Lower leg skin (tissue), 4 donors: ENCODE data around the gene COL19A1. TPM values are rescaled to one million over a fixed set of nuclear protein-coding genes. Genes with fewer than 3 reads are reported as not detected.

Experiments
- DNase-seq, 2 donors: peaks; one replicate each; pipeline ENCODE4 v3.0.0-alpha.2; 2019; ENCODE audit warnings: low spot score in 2 of 2
- H3K4me3 ChIP-seq: fragments of 200-600 bp; sonication (generic); 2 replicates; pipeline ENCODE4 v1.5.1; 2017; ENCODE audit warnings: mild to moderate bottlenecking, low read depth; ENCODE audit not compliant: poor library complexity, severe bottlenecking
- CTCF ChIP-seq, 3 donors: fragments of 450-650 bp; IDR thresholded peaks; one replicate each; pipeline ENCODE4 v1.5.1; 2016; ENCODE audit warnings: antibody characterized with exemption in 3 of 3, mild to moderate bottlenecking in 3 of 3, moderate library complexity in 2 of 3
- POLR2A ChIP-seq, 2 donors: fragments of 450-650 bp; IDR thresholded peaks; one replicate each; pipeline ENCODE4 v1.6.1; 2016 to 2017; ENCODE audit warnings: antibody characterized with exemption in 2 of 2, mild to moderate bottlenecking in 1 of 2, moderate library complexity in 1 of 2
- WGBS, 2 donors: methylation state at CpG; one replicate each; pipeline ENCODE4 v1.1.5; 2018; 5-methylcytosine and 5-hydroxymethylcytosine counted together
- intact Hi-C: fragments of 100-400 bp; cut with DNase I; formaldehyde crosslinking; loops from one replicate; pipeline ENCODE4 v1.15.0; 2023; ENCODE audit warnings: low total_unique reads
- total RNA-seq, 4 donors: library from RNA; depleted of rRNA; stranded (reverse); fragments of >200 nt; gene quantifications; one replicate each; pipeline ENCODE4 v1.1.0, GENCODE V29; 2016

The COL19A1 gene
- total RNA-seq, 4 donors from 2014 or later = 0.12 to 0.19 TPM; not detected in 2

- intact Hi-C loops = no loop called here
- no peak overlapping the region for H3K4me3 ChIP-seq
- 82 to 87% methylated on average over 4 of the region's 4 CpGs for WGBS, 2 donors
- no peak for DNase-seq
- no peak for TF ChIP-seq POLR2A (IDR thresholded peaks at IDR 0.05)
- TF ChIP-seq CTCF (IDR thresholded peaks at IDR 0.05) = no peak
Observed at GRCh38 chr6:70133246-70133645, 266.9 kb downstream of the COL19A1 start.

- intact Hi-C loops = no loop called here
- no peak for DNase-seq
- no peak for TF ChIP-seq POLR2A (IDR thresholded peaks at IDR 0.05)
- no peak for TF ChIP-seq CTCF (IDR thresholded peaks at IDR 0.05)
- WGBS, 2 donors = 97 to 98% methylated on average over 2 of the region's 2 CpGs
- H3K4me3 ChIP-seq = no peak overlapping the region
Observed at GRCh38 chr6:70134542-70134941, 268.2 kb downstream of the COL19A1 start.

- no peak for DNase-seq
- TF ChIP-seq CTCF (IDR thresholded peaks at IDR 0.05) = no peak
- TF ChIP-seq POLR2A (IDR thresholded peaks at IDR 0.05) = no peak
- WGBS, 2 donors = 69 to 70% methylated on average over 10 of the region's 10 CpGs
- intact Hi-C loops = no loop called here
- H3K4me3 ChIP-seq = no peak overlapping the region
Observed at GRCh38 chr6:70135219-70136160, 269.1 kb downstream of the COL19A1 start.

GRCh38 chr6:70136996-70137395 lies 270.6 kb downstream of the COL19A1 start:
- no peak for TF ChIP-seq CTCF (IDR thresholded peaks at IDR 0.05)
- TF ChIP-seq POLR2A (IDR thresholded peaks at IDR 0.05) = no peak
- H3K4me3 ChIP-seq = no peak overlapping the region
- intact Hi-C loops = no loop called here
- DNase-seq = no peak
- 11 to 28% methylated on average over 1 of the region's 1 CpG for WGBS, 2 donors

- no peak overlapping the region for H3K4me3 ChIP-seq
- intact Hi-C loops = no loop called here
- no peak for DNase-seq
- TF ChIP-seq CTCF (IDR thresholded peaks at IDR 0.05) (no peak), POLR2A (IDR thresholded peaks at IDR 0.05) (no peak)
- 47 to 51% methylated on average over 2 of the region's 2 CpGs for WGBS, 2 donors
Observed at GRCh38 chr6:70140496-70140895, 274.1 kb downstream of the COL19A1 start.
